ENCODE data around the gene EID3. TPM values are rescaled to one million over a fixed set of nuclear protein-coding genes. Genes with fewer than 3 reads are reported as not detected.

The EID3 gene
- total and polyA plus RNA-seq, 9 of the 15 experiments (the other 6 are each of a cell fraction or from before 2014, with no cell fraction given), result 0.07 to 3.5 (median 0.42) TPM

- Histone ChIP-seq H3K27ac (ENCODE audit: extremely low read depth, low read depth, low read length) (no peak overlapping the region), H3K27me3 (ENCODE audit: control insufficient read depth in 2 of 2, insufficient read depth in 2 of 2, low read length in 2 of 2) (no peaks in the 10 kb centered on the region), H3K4me2 (ENCODE audit: insufficient read depth, low read length) (no peak overlapping the region), H2AFZ (ENCODE audit: low read depth, low read length) (peak overlapping the region; percentile 61), H3K79me2 (ENCODE audit: control insufficient read depth, insufficient read depth, low read length) (no peaks in the 10 kb centered on the region), H3K4me3 (no peak overlapping the region), H3K4me1 (replicated peaks in 1 of 2; ENCODE audit: control insufficient read depth in 2 of 2, insufficient read depth in 2 of 2, low read length in 2 of 2) (no peaks in the 10 kb centered on the region), H3K9ac (ENCODE audit: insufficient read depth in 1 of 2, low read depth in 2 of 2, low read length in 2 of 2) (no peak overlapping the region), H4K20me1 (replicated peaks; ENCODE audit: control insufficient read depth, insufficient read depth, low read length) (no peaks in the 10 kb centered on the region), H3K9me3 (replicated peaks; ENCODE audit: control insufficient read depth, insufficient read depth, low read depth, low read length) (no peaks in the 10 kb centered on the region), H3K9me1 (ENCODE audit: control insufficient read depth, insufficient read depth, low read length) (no peaks in the 10 kb centered on the region), H3K36me3 (ENCODE audit: control insufficient read depth, insufficient read depth, low read length) (no peaks in the 10 kb centered on the region)
- in situ Hi-C loops (cut with MboI) (no loop called here), intact Hi-C loops (cut with micrococcal nuclease) (no loop called here)
- no peak for ATAC-seq
- no peak for TF ChIP-seq NR4A1 (CRISPR knock-in tag; IDR thresholded peaks at IDR 0.05)
- no peak for TF ChIP-seq NR4A1 (tag; IDR thresholded peaks at IDR 0.05)
- no peak for TF ChIP-seq MCM7 (IDR thresholded peaks at IDR 0.05)
- TF ChIP-seq ERF (CRISPR knock-in tag; IDR thresholded peaks at IDR 0.05), result no peak
- no peak for TF ChIP-seq ETS2 (tag; IDR thresholded peaks at IDR 0.05; ENCODE audit: borderline replicate concordance, poor library complexity, severe bottlenecking)
- TF ChIP-seq PCBP1 (IDR thresholded peaks at IDR 0.05; ENCODE audit: low read depth, low read length, poor library complexity, severe bottlenecking), result no peak
- TF ChIP-seq SAP30 (IDR thresholded peaks at IDR 0.05; ENCODE audit: borderline replicate concordance, insufficient read depth, low read depth, low read length, poor library complexity, severe bottlenecking), result no peak
- no peak for TF ChIP-seq MEIS2 (IDR thresholded peaks at IDR 0.05; ENCODE audit: partially characterized antibody)
- no peak for TF ChIP-seq SNIP1 (IDR thresholded peaks at IDR 0.05; ENCODE audit: low read depth)
- no peak for TF ChIP-seq ZBTB17 (CRISPR knock-in tag; IDR thresholded peaks at IDR 0.05)
- no peak for TF ChIP-seq ZFP36 (IDR thresholded peaks at IDR 0.05; ENCODE audit: low read depth, low read length, partially characterized antibody)
- TF ChIP-seq ZNF780A (CRISPR knock-in tag; IDR thresholded peaks at IDR 0.05), result no peak
- TF ChIP-seq ZFP91 (CRISPR knock-in tag; IDR thresholded peaks at IDR 0.05), result no peak
- TF ChIP-seq SOX6 (IDR thresholded peaks at IDR 0.05), result no peak
- TF ChIP-seq FOXP4 (CRISPR knock-in tag; IDR thresholded peaks at IDR 0.05; ENCODE audit: borderline replicate concordance), result no peak
- no peak for TF ChIP-seq ZNF699 (CRISPR knock-in tag; IDR thresholded peaks at IDR 0.05; ENCODE audit: insufficient replicate concordance)
- no peak for TF ChIP-seq HNRNPUL1 (IDR thresholded peaks at IDR 0.05; ENCODE audit: low read length)
- no peak for TF ChIP-seq ARHGAP35 (IDR thresholded peaks at IDR 0.05; ENCODE audit: partially characterized antibody)
- BruUV-seq (replicated peaks), result no TSS peak
- 21% methylated on average over 1 of the region's 1 CpG for WGBS (ENCODE audit: insufficient coverage, low coverage, missing lambda C conversion rate)
- FAIRE-seq, result no peak
- ChIA-PET POLR2A (interaction anchor here (1.1 to 1.8 kb wide), 2 partner anchors 9 to 23 kb away, joined by 4 to 5 read pairs; no protein-coding TSS in a partner anchor), CTCF (ENCODE audit: low intra/inter-chr PET ratio) (no interaction called here)
- no peak for DNase-seq (ENCODE audit: extremely low read depth in 1 of 4, low spot score in 3 of 4)
Measured at GRCh38 chr12:104263580-104264358, 39.8 kb upstream of the EID3 start.
